ENCODE measurements around the gene TRPC5OS. TPM values are rescaled to one million over a fixed set of nuclear protein-coding genes. Genes with fewer than 3 reads are reported as not detected.

TRPC5OS gene
- total RNA-seq, 4 donors from 2014 or later = not detected

DNA sequence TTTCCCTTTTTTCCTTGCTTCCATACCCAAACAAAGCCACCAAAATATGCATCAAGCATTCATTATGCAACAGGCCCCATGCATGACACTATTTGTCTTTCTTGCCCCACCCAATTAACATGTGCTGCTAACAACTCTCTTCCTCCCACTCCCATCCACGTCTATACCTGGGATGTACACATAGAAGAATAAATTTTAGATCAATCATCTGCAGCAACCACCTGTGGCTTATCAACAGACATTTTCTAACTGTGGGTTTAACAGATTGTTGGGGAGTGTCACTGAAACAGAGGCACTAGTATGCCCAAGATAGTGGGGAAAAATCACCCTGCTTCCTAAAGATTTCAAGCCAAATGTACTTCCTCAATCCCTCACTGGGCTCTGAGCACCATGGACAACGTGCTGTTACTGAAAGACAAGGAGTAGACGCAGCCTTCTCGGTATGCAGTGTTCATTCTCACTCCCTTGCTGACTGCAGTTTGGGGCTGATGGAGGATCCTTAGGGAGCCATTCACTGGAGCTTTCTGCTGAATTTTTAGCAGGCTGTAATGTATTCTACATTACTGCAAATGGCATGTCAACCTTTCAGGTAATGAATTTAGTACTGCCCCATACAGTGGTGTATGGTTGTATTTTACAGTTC, 28.4 kb upstream of the TRPC5OS start:
- H3K27me3 ChIP-seq = no peaks in the 10 kb centered on the region
- DNase-seq (ENCODE audit: extremely low spot score) = no peak
- no peaks in the 10 kb centered on the region for H3K9me3 ChIP-seq
- 51% methylated on average over 4 of the region's 4 CpGs for WGBS
- TF ChIP-seq POLR2A (IDR thresholded peaks at IDR 0.05; ENCODE audit: low read depth) (no peak), EP300 (IDR thresholded peaks at IDR 0.05) (no peak), POLR2AphosphoS5 (IDR thresholded peaks at IDR 0.05) (no peak), CTCF (IDR thresholded peaks at IDR 0.05) (no peak)
- no peak overlapping the region for H3K4me3 ChIP-seq
- H3K36me3 ChIP-seq = no peaks in the 10 kb centered on the region
- intact Hi-C loops (cut with DNase I) = no loop called here
- H3K4me1 ChIP-seq = no peaks in the 10 kb centered on the region
- no peak overlapping the region for H3K27ac ChIP-seq (replicated peaks in 1 of 4)

- no peak for DNase-seq (ENCODE audit: extremely low spot score)
- no peak overlapping the region for H3K4me3 ChIP-seq
- no peaks in the 10 kb centered on the region for H3K4me1 ChIP-seq
- 68% methylated on average over 5 of the region's 5 CpGs for WGBS
- TF ChIP-seq EP300 (IDR thresholded peaks at IDR 0.05) (no peak), POLR2AphosphoS5 (IDR thresholded peaks at IDR 0.05) (no peak), CTCF (IDR thresholded peaks at IDR 0.05) (no peak), POLR2A (IDR thresholded peaks at IDR 0.05; ENCODE audit: low read depth) (no peak)
- no peaks in the 10 kb centered on the region for H3K9me3 ChIP-seq
- H3K36me3 ChIP-seq = no peaks in the 10 kb centered on the region
- no peak overlapping the region for H3K27ac ChIP-seq (replicated peaks in 1 of 4)
- intact Hi-C loops (cut with DNase I) = no loop called here
- no peaks in the 10 kb centered on the region for H3K27me3 ChIP-seq
Observed at GRCh38 chrX:111848541-111848940, 27.4 kb upstream of the TRPC5OS start.

GRCh38 chrX:111850975-111851374, 25.0 kb upstream of the TRPC5OS start:
- DNase-seq (ENCODE audit: extremely low spot score) = no peak
- H3K36me3 ChIP-seq = no peaks in the 10 kb centered on the region

GRCh38 chrX:111854556-111855490, 21.2 kb upstream of the TRPC5OS start:
- DNase-seq (ENCODE audit: extremely low spot score) = no peak
- no peaks in the 10 kb centered on the region for H3K27me3 ChIP-seq
- 83% methylated on average over 4 of the region's 4 CpGs for WGBS
- H3K4me1 ChIP-seq = no peaks in the 10 kb centered on the region
- no peaks in the 10 kb centered on the region for H3K9me3 ChIP-seq
- intact Hi-C loops (cut with DNase I) = no loop called here
- no peaks in the 10 kb centered on the region for H3K36me3 ChIP-seq
- no peak overlapping the region for H3K4me3 ChIP-seq
- no peak overlapping the region for H3K27ac ChIP-seq (replicated peaks in 1 of 4)
- TF ChIP-seq POLR2A (IDR thresholded peaks at IDR 0.05; ENCODE audit: low read depth) = no peak
- TF ChIP-seq EP300 (IDR thresholded peaks at IDR 0.05) = no peak
- no peak for TF ChIP-seq CTCF (IDR thresholded peaks at IDR 0.05)
- no peak for TF ChIP-seq POLR2AphosphoS5 (IDR thresholded peaks at IDR 0.05)

More at GRCh38 chrX:111850975-111851374, 25.0 kb upstream of the TRPC5OS start:
- H3K9me3 ChIP-seq = no peaks in the 10 kb centered on the region
- H3K27me3 ChIP-seq = no peaks in the 10 kb centered on the region
- H3K4me1 ChIP-seq = no peaks in the 10 kb centered on the region
- no peak overlapping the region for H3K4me3 ChIP-seq
- H3K27ac ChIP-seq (replicated peaks in 1 of 4) = no peak overlapping the region
- no peak for TF ChIP-seq EP300 (IDR thresholded peaks at IDR 0.05)
- no peak for TF ChIP-seq CTCF (IDR thresholded peaks at IDR 0.05)
- TF ChIP-seq POLR2A (IDR thresholded peaks at IDR 0.05; ENCODE audit: low read depth) = no peak
- no peak for TF ChIP-seq POLR2AphosphoS5 (IDR thresholded peaks at IDR 0.05)
- intact Hi-C loops (cut with DNase I) = no loop called here
